Endothelial cell of umbilical vein (primary cell): ENCODE measurements around the gene USP16. TPM values are rescaled to one million over a fixed set of nuclear protein-coding genes. Genes with fewer than 3 reads are reported as not detected.

ENCODE experiments used
- BruUV-seq: library from RNA; stranded (reverse); fragments of 400-500 nt; replicated peaks from 2 replicates; lab custom pipeline; 2021; lab: Mats Ljungman, UMichigan
- CTCF ChIA-PET: fragments of 300-600, 350-600 bp; sonication (Branson Sonifier 250); formaldehyde crosslinking; loops from one replicate; lab custom pipeline; 2021; ENCODE audit warnings: antibody characterized with exemption, inconsistent platforms; lab: Charles Lee
- POLR2A ChIA-PET: fragments of 300-600, 350-600 bp; sonication (Branson Sonifier 250); formaldehyde crosslinking; loops from one replicate; lab custom pipeline; 2021; ENCODE audit warnings: antibody characterized with exemption, inconsistent platforms; lab: Charles Lee
- DNase-seq: peaks from one replicate; pipeline ENCODE4 v3.0.0-alpha.2; 2011; ENCODE audit warnings: low read depth, low spot score
- FAIRE-seq: peaks from 2 replicates; lab custom pipeline; 2011; peaks lifted over from hg19 to GRCh38; lab: Jason Lieb, UNC
- H2AFZ ChIP-seq: 2 replicates; pipeline ENCODE4 v1.6.0; 2012; ENCODE audit warnings: low read depth, low read length, control low read depth, inconsistent platforms
- H3K27ac ChIP-seq: 2 replicates; pipeline ENCODE4 v1.5.1; 2011; ENCODE audit warnings: low read depth, mild to moderate bottlenecking, control low read depth, low read length, moderate library complexity; ENCODE audit not compliant: insufficient read depth
- H3K27me3 ChIP-seq, 2 experiments: 2 replicates each; pipeline versions ENCODE4 v1.6.0 to v1.6.1; 2011; ENCODE audit warnings: low read length in 2 of 2, mixed read lengths in 1 of 2; ENCODE audit not compliant: control insufficient read depth in 2 of 2, insufficient read depth in 2 of 2
- H3K36me3 ChIP-seq, 2 experiments: 2 replicates in 1 of 2; 3 replicates in 1 of 2; pipeline ENCODE4 v1.5.1; 2011; ENCODE audit warnings: low read length in 2 of 2, mild to moderate bottlenecking in 1 of 2, moderate library complexity in 1 of 2; ENCODE audit not compliant: control insufficient read depth in 2 of 2, insufficient read depth in 2 of 2; ENCODE audit errors: extremely low read depth in 1 of 2
- H3K4me1 ChIP-seq: 3 replicates; pipeline ENCODE4 v1.5.1; 2011; ENCODE audit warnings: mild to moderate bottlenecking, low read length; ENCODE audit not compliant: control insufficient read depth, insufficient read depth; ENCODE audit errors: extremely low read depth
- H3K4me2 ChIP-seq: 2 replicates; pipeline ENCODE4 v1.6.1; 2011; ENCODE audit warnings: low read length, control low read depth, mixed read lengths; ENCODE audit not compliant: insufficient read depth
- H3K4me3 ChIP-seq, 3 experiments: fragments of 200-600 bp in 1 of 3; sonication (generic), shearing (Covaris generic) in 1 of 3; replicated peaks in 1 of 3; 2 replicates each; pipeline ENCODE4 v1.5.1; 2011 to 2016; ENCODE audit warnings: control low read depth in 3 of 3, low read length in 3 of 3, mild to moderate bottlenecking in 2 of 3, inconsistent platforms in 1 of 3, low read depth in 1 of 3, moderate library complexity in 1 of 3; ENCODE audit not compliant: insufficient read depth in 1 of 3
- H3K79me2 ChIP-seq: 2 replicates; pipeline ENCODE4 v1.6.0; 2012; ENCODE audit warnings: low read length, inconsistent platforms; ENCODE audit not compliant: control insufficient read depth, insufficient read depth
- H3K9ac ChIP-seq: replicated peaks from 2 replicates; pipeline ENCODE3; 2011; ENCODE audit warnings: low read length, control low read depth; ENCODE audit not compliant: insufficient read depth; ENCODE audit errors: extremely low read depth
- H3K9me1 ChIP-seq: replicated peaks from 3 replicates; pipeline ENCODE4 v1.6.0; 2011; ENCODE audit warnings: mild to moderate bottlenecking, low read length; ENCODE audit not compliant: control insufficient read depth, insufficient read depth; ENCODE audit errors: extremely low read depth
- H3K9me3 ChIP-seq: replicated peaks from 2 replicates; pipeline ENCODE4 v1.5.1; 2012; ENCODE audit warnings: low read length, inconsistent platforms; ENCODE audit not compliant: control insufficient read depth, insufficient read depth
- H4K20me1 ChIP-seq: replicated peaks from 2 replicates; pipeline ENCODE3; 2011; ENCODE audit warnings: mild to moderate bottlenecking, low read length; ENCODE audit not compliant: control insufficient read depth, insufficient read depth; ENCODE audit errors: extremely low read depth
- CTCF ChIP-seq, 2 donors: IDR thresholded peaks; 1 replicate in 1 of 2; 2 replicates in 1 of 2; pipeline ENCODE4 v1.5.1; 2011; ENCODE audit warnings: low read length in 2 of 2, mild to moderate bottlenecking in 2 of 2, moderate library complexity in 2 of 2, control low read depth in 1 of 2, inconsistent platforms in 1 of 2, low read depth in 1 of 2; ENCODE audit not compliant: insufficient read depth in 1 of 2; ENCODE audit errors: extremely low read depth in 1 of 2
- EZH2 ChIP-seq: IDR thresholded peaks from 2 replicates; pipeline ENCODE4 v1.6.1; 2012; ENCODE audit warnings: borderline replicate concordance, low read depth, mild to moderate bottlenecking, moderate library complexity, low read length, inconsistent platforms; ENCODE audit not compliant: severe bottlenecking
- FOS ChIP-seq: IDR thresholded peaks from 2 replicates; pipeline ENCODE4 v1.6.1; 2011; ENCODE audit warnings: mild to moderate bottlenecking, low read length, moderate library complexity, borderline replicate concordance; ENCODE audit not compliant: insufficient read depth
- GATA2 ChIP-seq: IDR thresholded peaks from 2 replicates; pipeline ENCODE4 v1.7.0; 2011; ENCODE audit warnings: low read depth, mild to moderate bottlenecking, moderate library complexity, mixed read lengths, low read length; ENCODE audit not compliant: insufficient read length, insufficient read depth
- JUN ChIP-seq: IDR thresholded peaks from 2 replicates; pipeline ENCODE4 v1.6.1; 2011; ENCODE audit warnings: borderline replicate concordance, low read depth; ENCODE audit not compliant: insufficient read length, insufficient read depth
- MAX ChIP-seq: IDR thresholded peaks from 2 replicates; pipeline ENCODE4 v1.6.1; 2011; ENCODE audit not compliant: insufficient read depth, insufficient read length
- MYC ChIP-seq: IDR thresholded peaks from one replicate; pipeline ENCODE4 v1.6.1; 2011; ENCODE audit warnings: mild to moderate bottlenecking, low read depth, low read length
- POLR2A ChIP-seq: IDR thresholded peaks from 2 replicates; pipeline ENCODE4 v1.6.1; 2012; ENCODE audit warnings: low read depth, mild to moderate bottlenecking, control low read depth, low read length
- POLR2AphosphoS5 ChIP-seq: IDR thresholded peaks from 2 replicates; pipeline ENCODE4 v1.6.1; 2012; ENCODE audit warnings: low read depth, mild to moderate bottlenecking, control low read depth, low read length, moderate library complexity; ENCODE audit not compliant: insufficient read depth
- dilution Hi-C: fragments of 300-500 bp; cut with MboI; formaldehyde crosslinking; loops from one replicate; pipeline ENCODE4 v1.15.0; 2019; ENCODE audit warnings: low sequenced_read_pairs; ENCODE audit not compliant: extremely low pct_ligation_motif_present
- intact Hi-C: fragments of 100-400 bp; cut with micrococcal nuclease; formaldehyde crosslinking; loops from one replicate; pipeline ENCODE4 v1.10.0; 2022
- polyA plus RNA-seq, 4 experiments: library from polyadenylated mRNA; depleted of rRNA in 3 of 4; stranded (reverse) in 3 of 4; unstranded in 1 of 4; fragments of >200 nt; gene quantifications; 2 replicates each; pipeline versions ENCODE4 v1.2.1 to v1.2.3, GENCODE V29; 2011 to 2012; ENCODE audit warnings: missing spikeins in 1 of 4
- total RNA-seq: library from RNA; stranded (reverse); gene quantifications from 2 replicates; pipeline ENCODE4 v1.2.3, GENCODE V29; 2021

USP16 gene
- total and polyA plus RNA-seq, 2 donors (not counting 3 experiments of a cell fraction or from before 2014, with no cell fraction given): 5.9 to 31.3 TPM

GRCh38 chr21:29082046-29082815 lies 57.8 kb downstream of the USP16 start:
- no peak for TF ChIP-seq FOS
- no peak for TF ChIP-seq POLR2A
- no peak for TF ChIP-seq POLR2AphosphoS5
- no peak for TF ChIP-seq JUN
- TF ChIP-seq EZH2: no peak
- no peak for TF ChIP-seq MYC
- TF ChIP-seq CTCF (IDR thresholded peaks at IDR 0.05; ENCODE audit: extremely low read depth in 1 of 2, insufficient read depth in 1 of 2, low read depth in 1 of 2, low read length in 2 of 2): no peak
- TF ChIP-seq GATA2: no peak
- TF ChIP-seq MAX: no peak
- dilution Hi-C loops (no loop called here), intact Hi-C loops (no loop called here)
- Histone ChIP-seq H3K27ac (no peak overlapping the region), H3K9me3 (no peaks in the 10 kb centered on the region), H3K4me3 (no peak overlapping the region), H3K36me3 (peaks cover 0 to 2% of the 10 kb centered on the region in 2 experiments), H3K79me2 (no peaks in the 10 kb centered on the region), H3K4me2 (no peak overlapping the region), H3K9me1 (no peaks in the 10 kb centered on the region), H2AFZ (no peak overlapping the region), H4K20me1 (no peaks in the 10 kb centered on the region), H3K27me3 (no peaks in the 10 kb centered on the region), H3K4me1 (peaks cover 17% of the 10 kb centered on the region), H3K9ac (no peak overlapping the region)
- BruUV-seq: no TSS peak
- no peak for FAIRE-seq
- no peak for DNase-seq
- POLR2A ChIA-PET: no interaction called here
- CTCF ChIA-PET: interaction anchor here (1.0 kb wide), 1 partner anchor 18 kb away, joined by 4 read pairs; no protein-coding TSS in a partner anchor
